ENCODE results near the gene OSBPL7.
A peak's percentile ranks its signal among the peaks of the same experiment; 100 is the strongest.

The OSBPL7 gene

DNA sequence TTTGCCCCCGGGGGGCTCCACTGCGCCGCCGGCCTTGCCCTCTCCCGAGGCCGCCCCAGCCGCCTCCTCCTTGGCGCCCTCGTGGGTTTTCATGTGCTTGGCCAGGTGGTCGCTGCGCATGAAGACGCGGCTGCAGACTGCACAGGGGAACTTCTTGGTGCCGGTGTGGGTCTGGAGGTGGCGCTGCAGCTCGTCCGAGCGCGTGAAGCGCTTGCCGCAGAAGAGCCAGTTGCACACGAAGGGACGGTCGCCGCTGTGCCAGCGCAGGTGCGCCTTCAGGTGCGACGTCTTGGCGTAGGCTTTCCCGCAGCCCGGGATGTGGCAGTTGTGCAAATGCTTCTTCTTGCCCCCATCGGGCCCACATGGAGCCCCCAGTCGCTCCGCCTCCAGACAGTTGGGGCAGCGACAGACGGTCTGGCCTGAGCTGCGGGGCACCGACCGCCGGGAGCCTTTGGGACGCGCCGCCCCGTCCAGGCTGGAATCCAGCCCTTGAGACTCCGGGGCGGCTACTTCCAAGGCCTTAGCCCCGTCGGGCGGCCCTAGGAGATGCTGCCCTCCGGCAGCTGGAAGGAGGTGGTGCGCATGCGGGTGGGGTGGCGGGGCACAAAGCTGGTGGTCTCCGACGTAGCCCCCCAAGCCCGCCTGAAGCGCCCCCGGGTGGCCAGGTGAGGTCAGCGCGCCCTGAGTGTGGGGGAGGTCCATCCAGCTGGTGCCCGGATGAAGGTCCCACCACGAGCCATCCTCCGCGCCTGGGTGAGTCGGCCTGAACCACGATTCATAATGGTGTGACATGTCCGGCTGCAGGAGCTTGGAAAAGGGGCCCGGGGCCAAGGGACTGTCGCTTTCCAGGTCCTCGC, 26.0 kb upstream of the OSBPL7 start:
- DNase-seq = no peak

- no peak for DNase-seq
These were observed 25.2 kb upstream of the OSBPL7 start for GRCh38 chr17:47846716-47847340.

DNA sequence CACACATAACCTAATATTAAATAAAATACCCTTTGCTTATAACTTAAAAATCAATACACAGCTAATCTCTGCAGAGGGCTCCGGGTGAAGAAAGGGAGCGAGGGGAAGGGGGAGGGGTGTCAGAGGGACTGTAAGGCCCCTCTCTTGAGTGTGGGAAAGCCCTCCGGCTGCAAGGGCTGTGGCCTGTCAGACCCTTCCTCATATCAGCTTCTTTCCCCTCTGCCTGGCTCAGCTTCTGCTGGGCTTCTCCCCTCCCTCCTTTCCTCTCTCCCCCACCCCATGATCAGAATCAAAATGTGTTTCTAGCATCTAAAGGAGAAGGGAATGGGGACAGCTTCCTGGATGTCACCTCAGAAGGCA, 24.1 kb upstream of the OSBPL7 start:
- no peak for DNase-seq

DNA sequence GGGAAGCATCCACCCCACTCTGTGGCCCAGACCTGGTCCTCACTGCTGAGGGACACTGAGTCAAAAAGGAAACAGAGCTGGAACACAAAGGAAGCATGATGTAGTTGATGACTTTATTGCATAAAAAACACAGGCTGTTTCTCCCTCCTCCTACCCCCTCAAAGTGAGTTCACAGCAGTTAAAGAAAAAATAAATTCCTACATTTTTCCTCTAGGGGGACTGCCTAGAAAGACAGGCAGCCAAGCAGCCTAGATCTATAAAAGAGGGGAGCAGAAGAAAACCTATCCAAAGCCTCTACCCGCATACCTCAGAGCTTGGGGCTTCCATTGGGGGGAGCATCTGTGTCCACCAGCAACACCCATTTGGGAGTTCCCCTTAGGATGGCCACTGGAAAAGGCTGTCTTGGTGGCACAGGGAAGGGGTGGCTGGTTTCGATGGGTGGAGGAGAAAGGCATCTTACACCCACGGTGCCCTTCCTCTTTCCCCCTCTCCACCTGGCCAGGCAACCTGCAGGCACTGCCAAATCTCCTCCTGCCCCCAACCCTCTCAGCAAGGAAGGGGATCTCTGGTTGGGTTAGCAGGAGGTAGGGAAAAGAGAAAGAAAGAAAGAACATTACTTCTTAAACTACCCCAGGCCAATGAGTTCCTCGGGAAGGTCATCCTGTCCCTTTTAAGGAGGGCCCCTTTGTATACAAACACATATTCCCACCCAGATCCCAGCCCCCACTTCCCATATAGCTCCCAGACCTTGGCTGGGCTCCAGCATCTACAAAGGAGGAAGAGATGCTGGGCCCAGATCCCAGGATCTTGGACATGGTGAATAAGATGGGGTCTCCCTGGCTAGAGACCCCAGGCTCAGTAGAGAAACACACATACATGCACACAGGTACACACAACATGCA, 23.5 kb upstream of the OSBPL7 start:
- DNase-seq = no peak

DNA sequence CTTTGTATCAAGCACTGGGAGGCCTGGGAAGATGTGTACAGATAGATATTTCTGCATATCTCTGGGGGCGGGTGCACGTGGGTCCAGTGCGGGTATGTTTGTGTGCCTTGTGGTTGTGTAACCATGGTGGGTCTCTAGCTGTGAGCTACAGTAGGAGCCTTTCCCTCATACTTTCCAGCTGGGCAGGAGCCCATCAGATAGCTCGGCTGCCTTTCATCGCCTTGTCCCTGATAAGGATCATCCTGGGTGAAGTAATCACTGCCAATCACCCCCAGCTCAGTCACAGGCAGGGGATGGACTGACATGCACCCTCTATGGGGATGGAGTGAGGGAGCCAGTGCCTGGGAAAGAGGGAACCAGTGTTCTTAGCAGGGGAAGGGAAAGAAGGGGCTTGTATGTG, 22.6 kb upstream of the OSBPL7 start:
- no peak for DNase-seq

GRCh38 chr17:47843391-47843730, 21.8 kb upstream of the OSBPL7 start:
- no peak for DNase-seq

GRCh38 chr17:47841488-47842291, 20.1 kb upstream of the OSBPL7 start:
- DNase-seq = no peak

DNA sequence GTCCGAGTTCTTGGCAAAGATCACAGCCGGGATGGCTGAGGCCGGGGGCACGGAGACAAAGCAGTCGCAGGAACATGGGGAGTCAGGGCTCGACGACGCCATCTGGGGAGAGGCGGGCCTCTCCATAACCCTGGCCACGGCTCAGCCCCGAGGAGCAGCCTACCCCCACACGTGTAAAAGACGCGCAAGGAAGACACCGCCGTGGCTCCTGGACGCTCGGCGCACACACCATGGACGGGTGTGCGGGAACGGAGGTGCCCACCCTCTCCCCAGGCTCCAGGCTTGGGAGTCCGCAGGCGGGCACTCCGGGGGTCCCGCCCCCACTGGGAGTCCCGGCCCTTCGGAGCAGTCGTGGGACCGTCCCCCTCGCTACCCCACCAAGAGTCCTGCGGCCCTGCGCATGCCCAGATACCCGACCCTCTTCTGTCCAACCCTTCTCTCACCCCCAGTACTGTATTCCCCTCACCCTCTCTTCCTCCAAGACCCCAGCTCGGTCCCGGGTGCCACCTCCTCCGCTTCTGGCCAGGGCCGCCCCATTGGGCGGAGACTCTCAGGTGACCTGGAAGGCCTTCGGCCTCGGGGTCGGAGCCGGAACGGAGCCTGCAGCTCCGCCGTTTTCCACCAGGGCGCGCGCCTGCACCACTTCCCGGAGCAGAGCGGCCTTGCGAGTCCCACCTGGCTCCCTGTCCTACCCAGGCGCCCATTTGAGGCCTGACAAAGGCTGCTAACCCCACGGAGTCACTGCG, 19.3 kb upstream of the OSBPL7 start, which contains the start of gene SCRN2:
SCRN2 (minus strand) TSS at position 532 of the 746 bp plus-strand sequence; CDS start at position 102, 430 bp downstream.
- peak; percentile 59 to 81 (median 70) for DNase-seq

DNA sequence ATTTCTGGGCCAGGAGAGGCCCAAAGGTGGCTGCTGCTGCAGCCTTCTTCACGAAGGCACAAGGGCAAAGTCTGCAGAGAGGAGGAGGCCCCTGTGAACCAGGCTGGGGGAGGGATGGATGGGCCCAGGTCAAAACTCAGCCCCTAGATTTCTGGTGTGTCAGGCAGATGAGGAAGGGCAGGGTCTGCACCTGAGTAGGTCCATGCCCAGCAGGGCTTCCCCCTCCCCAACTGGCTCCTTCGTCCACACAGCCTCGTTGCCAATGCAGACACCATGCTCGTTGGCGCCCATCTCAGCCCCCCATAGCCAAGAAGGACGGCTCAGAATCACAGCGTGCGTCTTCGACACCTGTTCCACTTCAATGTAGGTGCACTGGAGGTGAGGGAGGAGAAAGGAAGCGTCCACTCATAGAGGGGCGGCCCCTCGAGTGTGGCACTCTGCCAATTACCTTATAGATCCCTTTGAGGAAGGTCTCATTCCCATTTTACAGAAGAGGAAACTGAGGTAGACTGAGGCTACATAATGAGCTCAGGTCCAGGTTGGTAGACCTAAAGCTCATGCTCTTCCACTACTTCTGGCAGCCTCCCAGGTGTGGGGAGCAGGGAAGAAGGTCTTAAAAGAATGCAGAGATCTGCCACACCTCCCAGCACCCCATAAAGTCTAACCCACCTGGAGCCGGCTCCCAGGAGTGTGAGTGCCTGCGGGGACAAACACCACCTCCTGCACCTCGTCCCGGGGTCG, 18.6 kb upstream of the OSBPL7 start:
- DNase-seq = no peak

- no peak for DNase-seq
These were observed 17.5 kb upstream of the OSBPL7 start for GRCh38 chr17:47839071-47839470.

DNA sequence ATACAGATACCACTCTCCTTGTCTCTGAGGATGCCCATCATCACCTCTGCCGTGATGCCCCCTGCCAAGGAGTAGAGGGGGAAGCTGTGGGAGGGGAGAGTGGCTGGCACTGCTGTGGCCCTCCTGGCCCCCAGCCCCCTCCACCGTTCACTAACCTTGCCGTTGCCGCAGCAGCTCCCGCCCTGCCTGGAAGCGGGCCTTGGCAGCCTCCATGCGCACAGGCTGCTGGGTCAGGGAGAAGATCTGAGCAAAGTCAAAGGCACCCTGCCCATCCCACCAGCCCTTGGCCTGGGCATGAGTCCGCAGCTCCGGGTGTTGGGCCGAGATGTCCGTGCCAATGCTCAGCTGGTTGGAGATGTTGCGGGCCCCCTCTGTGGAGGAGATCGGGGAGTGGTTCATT, 17.0 kb upstream of the OSBPL7 start:
- no peak for DNase-seq

GRCh38 chr17:47837401-47838039, 15.9 kb upstream of the OSBPL7 start:
- DNase-seq = no peak

GRCh38 chr17:47836601-47837000, 15.0 kb upstream of the OSBPL7 start:
- no peak for DNase-seq

GRCh38 chr17:47834756-47835155, 13.2 kb upstream of the OSBPL7 start:
- DNase-seq = no peak

DNA sequence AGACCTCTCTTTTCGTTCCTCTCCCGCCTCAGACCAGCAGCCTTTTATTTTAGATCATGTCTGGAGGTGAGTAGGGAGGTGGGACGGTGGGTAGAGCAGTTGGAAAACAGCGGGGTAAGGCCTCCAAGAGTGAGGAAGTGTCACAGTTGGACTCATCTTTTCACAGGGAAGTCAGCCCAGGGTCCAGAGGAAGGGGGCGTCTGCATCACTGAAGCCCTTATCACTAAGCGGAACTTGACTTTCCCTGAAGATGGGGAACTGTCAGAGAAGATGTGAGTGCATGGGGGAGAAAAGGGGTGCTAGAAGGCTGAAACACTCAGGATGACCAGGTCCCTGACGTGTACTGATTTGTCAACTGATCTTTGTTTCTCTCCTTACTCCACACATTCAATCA, 10.3 kb upstream of the OSBPL7 start:
- DNase-seq = no peak

- peak; percentile 81 to 86 (median 82) for DNase-seq
These were observed 9.7 kb upstream of the OSBPL7 start, which contains the start of the genes LRRC46 and MRPL10 for GRCh38 chr17:47831003-47831933. TSS of gene LRRC46 (plus strand) at chr17:47831670. CDS start at chr17:47831990, 320 bp downstream. TSS of gene MRPL10 (minus strand) at chr17:47831541. CDS start at chr17:47831511, 30 bp downstream.

DNA sequence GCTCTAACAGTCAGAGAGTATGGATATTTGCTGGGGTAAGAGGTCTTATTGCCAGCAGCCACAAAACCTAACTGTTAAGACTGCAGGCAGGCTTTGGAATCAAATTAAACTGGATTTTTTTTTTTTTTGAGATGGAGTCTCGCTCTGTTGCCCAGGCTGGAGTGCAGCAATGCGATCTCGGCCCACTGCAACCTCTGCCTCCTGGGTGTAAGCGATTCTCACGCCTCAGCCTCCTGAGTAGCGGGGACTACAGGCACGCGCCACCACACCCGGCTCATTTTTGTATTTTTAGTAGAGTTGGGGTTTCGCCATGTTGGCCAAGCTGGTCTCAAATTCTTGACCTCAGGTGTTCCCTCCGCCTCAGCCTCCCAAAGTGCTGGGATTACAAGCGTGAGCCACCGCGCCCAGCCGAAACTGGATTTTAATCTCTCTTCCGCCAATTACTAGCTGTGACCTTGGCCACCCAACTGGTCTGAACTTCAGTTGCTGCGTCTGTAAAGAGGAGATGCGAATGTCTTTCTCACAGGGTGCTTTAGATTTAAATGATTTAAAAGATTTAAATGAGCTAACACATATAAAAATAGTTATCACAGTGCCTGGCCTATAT, 8.9 kb upstream of the OSBPL7 start:
- DNase-seq = no peak

GRCh38 chr17:47829870-47830269, 8.3 kb upstream of the OSBPL7 start:
- no peak for DNase-seq

DNA sequence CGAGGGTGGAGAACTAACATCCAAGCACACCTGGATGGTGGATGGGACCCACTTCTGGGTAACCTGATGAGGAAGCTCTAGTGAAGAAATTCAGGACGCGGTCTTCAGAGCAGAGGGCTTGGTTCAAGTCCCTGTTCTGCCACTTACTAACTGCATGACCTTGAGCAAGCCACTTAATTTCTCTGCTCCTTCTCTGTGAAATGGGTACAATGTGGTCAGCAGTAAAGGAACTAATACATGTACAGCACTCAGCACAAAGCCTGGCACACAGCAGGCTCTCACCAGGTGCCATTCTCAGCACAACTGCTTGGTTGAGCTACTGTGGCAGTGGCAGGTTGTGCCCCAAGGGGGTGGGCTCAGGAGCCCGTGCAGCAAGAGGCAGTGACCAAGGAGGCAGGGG, 1.9 kb upstream of the OSBPL7 start:
- DNase-seq = no peak
